Ovary (tissue), 3 donors: ENCODE measurements around the gene ACAD11.

Source experiments
- CTCF ChIP-seq, 3 donors: fragments of 450-650 bp in 2 of 3; fragments of 200-600 bp in 1 of 3; IDR thresholded peaks; one replicate each; pipeline versions ENCODE4 v1.5.1 to v1.8.0; 2016 to 2022; ENCODE audit warnings: antibody characterized with exemption in 3 of 3, mild to moderate bottlenecking in 1 of 3
- EP300 ChIP-seq: sonication (generic); formaldehyde crosslinking; IDR thresholded peaks from one replicate; pipeline ENCODE4 v1.6.1; 2017; ENCODE audit warnings: antibody characterized with exemption
- POLR2A ChIP-seq: fragments of 450-650 bp; IDR thresholded peaks from one replicate; pipeline ENCODE4 v1.6.1; 2017; ENCODE audit warnings: antibody characterized with exemption, mild to moderate bottlenecking, moderate library complexity
- donor health status: DM: no; HTN: no; CAD: no.

- TF ChIP-seq CTCF (IDR thresholded peaks at IDR 0.05), result no peak
- no peak for TF ChIP-seq EP300
- TF ChIP-seq POLR2A, result no peak
These were observed 115.5 kb downstream of the ACAD11 start for GRCh38 chr3:132544130-132544529.
